ENCODE measurements around the gene OSBP2.

The OSBP2 gene

GRCh38 chr22:30947816-30948454 lies 253.3 kb downstream of the OSBP2 start:
- DNase-seq, result no peak

GRCh38 chr22:30948930-30949342 lies 254.3 kb downstream of the OSBP2 start:
- no peak for DNase-seq

GRCh38 chr22:30949934-30950660 lies 255.4 kb downstream of the OSBP2 start:
- DNase-seq, result no peak

DNA sequence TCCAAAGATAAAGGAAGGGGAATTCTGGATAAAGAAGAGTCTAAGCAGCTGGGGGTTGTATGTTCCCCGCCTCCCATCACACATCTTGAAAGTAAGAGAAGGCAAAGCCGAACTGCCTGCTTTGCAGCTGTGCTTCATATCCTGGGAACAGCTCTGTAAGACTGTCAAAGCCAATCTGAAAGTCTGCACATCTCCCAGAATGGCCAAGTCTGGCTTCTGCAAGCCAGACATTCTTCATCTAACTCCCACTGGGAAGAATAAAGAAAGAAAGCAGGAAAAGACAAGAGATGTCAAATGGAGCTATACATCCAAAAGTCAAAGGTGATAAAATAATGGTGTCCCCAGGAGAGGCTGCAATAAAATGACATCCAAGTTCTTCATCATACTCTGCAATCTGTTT lies 258.5 kb downstream of the OSBP2 start:
- no peak for DNase-seq

DNA sequence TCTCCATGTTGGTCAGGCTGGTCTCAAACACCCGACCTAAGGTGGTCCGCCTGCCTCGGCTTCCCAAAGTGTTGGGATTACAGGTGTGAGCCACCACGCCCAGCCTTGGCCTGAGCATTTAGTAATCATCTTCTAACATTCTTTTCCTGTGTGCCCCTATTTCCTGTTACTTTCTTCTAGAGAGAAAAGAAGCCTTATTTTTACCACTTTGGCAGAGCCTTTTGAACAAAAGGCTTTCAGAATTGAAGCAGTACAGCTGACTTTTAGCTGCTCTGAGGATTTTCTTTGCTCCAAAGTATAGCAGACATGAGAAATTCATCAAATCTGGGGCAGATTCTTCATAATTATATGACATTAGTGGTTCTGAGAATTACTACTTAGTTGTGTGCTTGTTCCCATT lies 260.5 kb downstream of the OSBP2 start:
- no peak for DNase-seq

All from NCI-H2081 (cell line).